HL-60/S4 (cell line): ENCODE data around the gene GET4.
"Not testable (repeated sequence)": the region's sequence is repeated elsewhere in the genome, so short reads cannot be mapped to it uniquely, and the experiment has no call there.

Experiments used
- in situ Hi-C: fragments of 300-500 bp; cut with MboI; formaldehyde crosslinking; loops from 2 replicates; pipeline ENCODE4 v1.14.3; 2022; ENCODE audit warnings: low sequenced_read_pairs

The GET4 gene

DNA sequence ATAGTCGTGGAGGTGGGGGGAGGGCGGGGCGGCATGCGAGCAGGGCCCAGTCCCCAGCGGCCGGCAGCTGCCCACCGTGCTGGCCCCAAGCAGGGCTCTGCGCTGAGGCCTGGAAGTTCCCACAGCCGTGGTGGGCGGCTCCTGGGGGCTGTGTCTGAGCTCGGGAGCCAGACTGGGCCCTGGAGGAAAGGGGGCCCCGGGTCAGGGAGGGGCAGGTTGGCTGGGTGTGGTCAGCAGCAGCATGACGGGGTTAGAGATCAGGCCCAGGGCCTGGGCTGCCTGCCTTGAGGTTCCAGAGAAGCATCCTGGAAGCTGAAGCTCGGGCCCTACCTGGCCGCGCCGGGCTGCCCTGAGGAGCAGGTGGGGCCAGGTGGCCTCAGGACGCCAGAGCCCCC is 22.1 kb downstream of the GET4 start:
- in situ Hi-C loops, result no loop called here

GRCh38 chr7:898855-899681 is 22.7 kb downstream of the GET4 start:
- in situ Hi-C loops, result no loop called here

GRCh38 chr7:899806-900205 is 23.5 kb downstream of the GET4 start:
- in situ Hi-C loops, result no loop called here

DNA sequence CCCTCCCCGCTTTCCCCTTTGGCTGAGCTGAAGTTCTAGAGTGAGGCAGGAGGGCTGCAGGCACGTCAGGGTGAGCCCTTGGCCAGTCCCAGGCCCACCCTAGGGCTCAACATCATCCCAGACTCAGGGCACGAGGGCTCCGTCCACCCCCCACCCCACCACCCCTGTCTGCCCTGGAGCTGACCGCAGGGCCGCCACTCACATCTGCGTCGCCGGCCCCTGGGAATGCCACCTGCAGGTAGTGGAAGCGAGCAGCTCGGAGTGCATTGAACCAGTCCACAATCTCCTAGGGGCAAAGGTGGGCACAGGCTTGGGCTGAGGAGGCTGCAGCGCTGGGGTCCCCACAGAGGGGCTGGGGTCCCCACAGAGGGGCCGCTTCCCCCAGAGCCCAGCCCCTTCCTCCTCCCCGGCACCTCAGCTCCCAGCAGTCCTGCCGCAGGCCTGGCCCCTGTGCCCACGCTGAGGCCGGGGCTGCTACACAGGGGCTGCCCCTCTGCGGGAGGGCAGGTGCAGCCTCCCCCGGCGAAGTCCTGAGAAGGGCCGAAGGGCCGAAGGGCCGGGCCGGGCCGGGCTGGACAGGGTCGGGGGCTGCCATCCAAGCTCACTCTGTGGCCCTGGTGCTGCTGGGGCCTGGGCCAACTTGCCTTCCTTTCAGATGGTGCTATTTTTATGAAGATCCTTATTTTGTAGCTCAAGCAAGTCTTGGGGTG is 24.1 kb downstream of the GET4 start:
- in situ Hi-C loops, result no loop called here

DNA sequence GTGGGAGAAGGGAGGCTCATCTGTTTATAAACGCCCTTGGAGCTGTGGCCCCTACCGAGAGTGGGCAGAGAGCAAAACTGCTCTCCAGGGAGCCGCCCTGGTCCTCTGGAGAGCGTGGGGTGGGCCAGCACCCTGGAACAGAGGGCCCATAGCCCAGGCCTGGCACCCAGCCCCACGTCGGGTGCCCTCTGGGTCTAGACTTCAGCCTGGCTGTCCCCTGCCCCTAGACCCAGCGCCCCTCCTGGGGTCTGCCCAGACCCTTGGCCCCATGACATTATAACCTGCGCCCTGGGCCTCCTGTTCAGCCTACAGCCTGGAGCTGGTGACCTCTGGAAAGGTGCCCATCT is 24.7 kb downstream of the GET4 start:
- in situ Hi-C loops, result no loop called here

- in situ Hi-C loops, result no loop called here
Observed at GRCh38 chr7:901388-902154, 25.2 kb downstream of the GET4 start.

DNA sequence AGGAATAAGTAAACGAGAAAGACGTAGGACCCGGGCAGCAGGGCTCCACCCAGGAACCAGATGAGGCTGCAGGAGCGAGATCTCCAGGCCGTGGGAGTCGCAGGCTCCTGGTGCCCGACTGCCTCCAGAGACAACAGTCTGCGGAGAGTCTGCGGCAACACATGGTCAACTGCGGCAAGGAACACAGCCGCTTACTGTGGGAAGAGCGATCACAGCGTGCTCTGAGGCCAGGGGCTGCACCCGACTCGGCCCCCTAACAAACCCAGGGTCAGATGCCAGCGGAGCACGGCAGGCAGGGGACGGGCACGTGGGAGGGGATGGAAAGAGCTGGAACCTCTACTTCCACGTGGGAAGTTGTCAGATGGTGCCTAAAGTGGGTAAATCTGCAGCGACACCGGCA is 26.6 kb downstream of the GET4 start:
- in situ Hi-C loops, result no loop called here

- in situ Hi-C loops, result no loop called here
Observed at GRCh38 chr7:903921-904755, 27.8 kb downstream of the GET4 start.

DNA sequence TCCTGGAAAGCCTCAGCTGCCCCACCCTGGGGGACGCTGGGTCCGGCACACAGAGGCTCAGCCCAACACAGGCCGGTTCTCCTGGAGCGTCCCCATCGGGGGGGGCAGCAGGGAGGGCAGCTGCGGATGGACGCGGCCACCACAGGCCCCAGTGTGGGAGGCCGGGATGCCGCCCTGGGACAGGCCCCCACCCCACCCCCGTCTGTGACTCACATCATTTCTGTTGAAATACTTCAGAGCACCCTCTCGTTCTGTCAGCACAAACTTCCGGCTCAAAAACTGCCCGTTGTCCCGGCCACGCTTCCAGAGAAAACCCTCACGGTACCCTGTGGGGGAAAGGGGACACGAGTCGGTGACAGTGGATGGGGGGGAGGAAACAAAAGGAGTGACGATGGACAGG is 28.5 kb downstream of the GET4 start:
- in situ Hi-C loops, result no loop called here

DNA sequence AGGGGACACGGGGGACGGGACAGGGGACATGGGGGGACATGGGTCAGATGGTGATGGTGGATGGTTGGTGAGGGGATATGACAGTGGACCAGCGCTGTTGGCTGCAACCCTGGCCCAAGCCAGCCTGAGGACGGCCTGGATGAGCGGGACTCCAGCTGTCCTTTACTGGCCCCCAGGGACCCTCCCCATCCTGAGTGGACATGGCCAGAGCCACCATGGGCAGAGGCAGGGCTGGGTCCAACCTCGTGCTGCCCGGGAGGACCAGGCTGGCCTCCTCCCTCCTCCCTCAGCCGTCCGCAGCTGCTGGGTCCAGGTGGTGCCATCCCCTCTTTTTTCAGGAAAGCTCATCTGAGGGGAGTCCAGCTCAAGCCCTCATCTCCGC is 30.4 kb downstream of the GET4 start:
- in situ Hi-C loops, result no loop called here

GRCh38 chr7:907158-907980 is 31.0 kb downstream of the GET4 start:
- in situ Hi-C loops, result no loop called here

DNA sequence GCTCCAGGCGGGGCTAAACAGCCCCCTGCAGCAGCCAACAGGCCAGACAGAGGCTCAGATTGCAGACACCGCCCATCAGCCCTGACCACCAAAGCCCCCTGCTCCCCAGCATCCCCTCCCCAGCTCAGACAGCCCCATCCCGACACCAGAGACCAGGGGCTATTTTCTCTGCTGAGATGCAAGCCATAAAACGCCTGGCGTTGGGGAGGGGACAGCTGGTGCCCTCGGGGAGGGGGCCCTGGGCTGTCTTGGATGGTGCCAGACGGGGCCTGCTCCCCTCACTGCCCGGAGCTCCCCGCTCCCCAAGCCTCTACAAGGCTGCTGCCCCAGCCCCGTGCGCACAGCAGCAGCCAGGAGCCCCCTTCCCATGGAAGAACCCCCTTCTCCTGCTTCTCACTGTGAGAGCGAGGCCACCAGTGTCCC is 31.8 kb downstream of the GET4 start:
- in situ Hi-C loops, result no loop called here

- in situ Hi-C loops, result not testable (repeated sequence)
Observed at GRCh38 chr7:908591-909357, 32.4 kb downstream of the GET4 start.

- in situ Hi-C loops, result no loop called here
Observed at GRCh38 chr7:909358-910329, 33.3 kb downstream of the GET4 start.

DNA sequence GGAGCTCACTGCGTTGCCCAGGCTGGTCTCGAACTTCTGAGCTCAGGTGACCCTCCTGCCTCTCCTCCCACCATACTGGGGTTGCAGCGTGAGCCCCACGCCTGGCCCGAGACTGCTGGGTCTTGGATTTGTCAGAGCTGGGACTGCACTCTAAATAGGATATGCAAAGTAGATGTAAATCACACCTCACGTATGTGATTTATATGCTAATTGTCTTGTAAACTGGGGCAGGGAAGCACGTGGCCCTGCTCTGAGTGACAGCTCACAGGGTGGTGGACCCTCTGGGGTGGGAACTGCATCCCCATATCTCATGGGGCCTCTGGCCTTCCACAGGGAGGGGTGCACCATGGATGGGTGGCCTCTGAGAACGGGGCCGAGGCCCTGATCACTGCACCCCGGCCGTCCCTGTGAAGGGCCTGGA is 34.1 kb downstream of the GET4 start:
- in situ Hi-C loops, result no loop called here

DNA sequence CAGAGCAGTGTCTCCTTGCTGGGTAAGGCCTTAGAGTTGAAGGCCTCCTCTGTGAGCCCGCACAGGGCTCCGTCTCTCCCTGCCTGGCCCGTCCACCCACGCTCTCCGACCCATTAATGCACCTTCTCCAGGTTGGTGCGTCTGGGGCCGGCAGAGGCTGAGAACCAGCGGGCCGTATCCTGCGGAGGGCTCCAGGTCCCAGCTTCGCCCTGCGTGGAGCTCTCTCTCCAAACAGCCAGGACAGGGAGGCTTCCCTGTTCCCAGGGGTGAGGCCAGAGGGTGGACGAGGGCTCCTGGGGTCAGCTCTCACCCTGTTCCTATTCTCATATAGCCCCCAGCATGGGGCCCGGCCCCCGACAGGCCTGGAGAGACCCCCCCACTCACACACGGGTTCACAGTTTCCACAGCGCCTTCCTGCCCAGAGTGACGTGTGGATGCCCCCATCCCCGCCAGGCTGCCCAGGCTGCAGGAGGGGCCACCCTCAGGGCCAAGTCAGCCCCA is 34.6 kb downstream of the GET4 start:
- in situ Hi-C loops, result no loop called here

- in situ Hi-C loops, result no loop called here
Observed at GRCh38 chr7:911791-912480, 35.6 kb downstream of the GET4 start.
